MM.1S (cell line): ENCODE measurements around the gene SVOP.

Experiments used
- CTCF ChIP-seq: fragments of 300-600 bp; sonication (generic); IDR thresholded peaks from 2 replicates; pipeline ENCODE4 v1.5.1; 2016; ENCODE audit warnings: antibody characterized with exemption, low read length, mixed read lengths
- EZH2 ChIP-seq: fragments of 300-600 bp; sonication (generic); optimal IDR thresholded peaks from 2 replicates; pipeline ENCODE3; 2017; ENCODE audit warnings: low read depth, mild to moderate bottlenecking, antibody characterized with exemption, low read length, mixed read lengths
- EZH2phosphoT487 ChIP-seq: fragments of 300-600 bp; sonication (generic); IDR thresholded peaks from 2 replicates; pipeline ENCODE4 v1.6.1; 2018; ENCODE audit warnings: antibody characterized with exemption, low read length

GRCh38 chr12:108973629-108974152, 47.2 kb downstream of the SVOP start:
- no peak for TF ChIP-seq CTCF
- TF ChIP-seq EZH2, result no peak
- no peak for TF ChIP-seq EZH2phosphoT487
